Transverse colon (tissue), 4 donors: ENCODE data around the gene TLX1.

ENCODE experiments used
- EP300 ChIP-seq: sonication (generic); formaldehyde crosslinking; IDR thresholded peaks from one replicate; pipeline ENCODE4 v1.6.1; 2017; ENCODE audit warnings: antibody characterized with exemption, low read depth
- POLR2A ChIP-seq: fragments of 450-650 bp; IDR thresholded peaks from one replicate; pipeline ENCODE4 v1.6.1; 2016; ENCODE audit warnings: antibody characterized with exemption, mild to moderate bottlenecking, moderate library complexity
- POLR2AphosphoS5 ChIP-seq, 3 donors: sonication (generic); formaldehyde crosslinking; IDR thresholded peaks; one replicate each; pipeline ENCODE4 v1.6.1; 2016; ENCODE audit warnings: antibody characterized with exemption in 3 of 3
- TF ChIP-seq, protein P1 (sequence below), 5 experiments: fragments of 200-600 bp in 3 of 5; fragments of 450-650 bp in 2 of 5; sonication (generic) in 3 of 5; IDR thresholded peaks; 1 replicate in 2 of 5; 2 replicates in 3 of 5; pipeline ENCODE4 v1.5.1; 2016 to 2017; ENCODE audit warnings: antibody characterized with exemption in 5 of 5, inconsistent platforms in 3 of 5, mild to moderate bottlenecking in 2 of 5, moderate library complexity in 1 of 5

DNA sequence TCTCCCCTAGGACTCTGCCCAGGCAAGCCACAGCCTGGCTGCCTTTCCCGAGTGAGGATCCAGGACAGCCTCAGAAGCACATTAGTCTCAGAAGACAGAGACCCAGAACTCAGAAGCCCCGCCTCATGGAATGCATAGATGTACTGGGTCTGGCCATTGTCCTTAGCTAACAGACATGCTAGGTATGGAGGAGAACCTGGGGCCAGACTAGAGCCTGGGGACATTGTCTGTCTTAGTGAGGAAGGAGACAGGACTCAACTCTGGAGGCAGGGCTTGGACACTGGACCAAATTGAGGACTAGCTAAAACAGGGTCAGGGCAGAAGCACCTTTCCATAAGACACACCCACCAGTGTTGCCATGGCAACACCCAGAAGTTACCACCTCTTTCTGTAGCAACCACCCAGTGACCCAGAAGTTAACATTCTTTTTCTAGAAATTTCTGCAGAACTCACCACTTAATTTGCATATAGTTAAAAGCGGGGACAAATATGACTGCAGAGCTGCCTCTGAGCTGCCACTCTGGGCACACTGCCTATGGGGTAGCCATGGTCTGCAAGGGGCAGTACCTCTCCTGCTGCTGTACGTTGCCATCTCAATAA, 27.5 kb downstream of the TLX1 start:
- TF ChIP-seq, protein P1, sequence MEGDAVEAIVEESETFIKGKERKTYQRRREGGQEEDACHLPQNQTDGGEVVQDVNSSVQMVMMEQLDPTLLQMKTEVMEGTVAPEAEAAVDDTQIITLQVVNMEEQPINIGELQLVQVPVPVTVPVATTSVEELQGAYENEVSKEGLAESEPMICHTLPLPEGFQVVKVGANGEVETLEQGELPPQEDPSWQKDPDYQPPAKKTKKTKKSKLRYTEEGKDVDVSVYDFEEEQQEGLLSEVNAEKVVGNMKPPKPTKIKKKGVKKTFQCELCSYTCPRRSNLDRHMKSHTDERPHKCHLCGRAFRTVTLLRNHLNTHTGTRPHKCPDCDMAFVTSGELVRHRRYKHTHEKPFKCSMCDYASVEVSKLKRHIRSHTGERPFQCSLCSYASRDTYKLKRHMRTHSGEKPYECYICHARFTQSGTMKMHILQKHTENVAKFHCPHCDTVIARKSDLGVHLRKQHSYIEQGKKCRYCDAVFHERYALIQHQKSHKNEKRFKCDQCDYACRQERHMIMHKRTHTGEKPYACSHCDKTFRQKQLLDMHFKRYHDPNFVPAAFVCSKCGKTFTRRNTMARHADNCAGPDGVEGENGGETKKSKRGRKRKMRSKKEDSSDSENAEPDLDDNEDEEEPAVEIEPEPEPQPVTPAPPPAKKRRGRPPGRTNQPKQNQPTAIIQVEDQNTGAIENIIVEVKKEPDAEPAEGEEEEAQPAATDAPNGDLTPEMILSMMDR (IDR thresholded peaks at IDR 0.05) = no peak
- TF ChIP-seq POLR2A (no peak), EP300 (no peak), POLR2AphosphoS5 (IDR thresholded peaks at IDR 0.05) (no peak)
